GM12878 (cell line): ENCODE measurements around the gene NDUFA11. TPM values are rescaled to one million over a fixed set of nuclear protein-coding genes. Genes with fewer than 3 reads are reported as not detected.

Experiments
- ATAC-seq: fragments of 200-7000 bp; cut with Tn5 transposase; 3 replicates; pipeline ENCODE4 v1.9.1; 2020; ENCODE audit warnings: mild to moderate bottlenecking, moderate library complexity
- BruUV-seq: library from RNA; stranded (reverse); fragments of 400-500 nt; replicated peaks from 2 replicates; lab custom pipeline; 2021; lab: Mats Ljungman, UMichigan
- CTCF ChIA-PET: fragments of 300-600 bp; sonication (Branson Sonifier 250); formaldehyde crosslinking; extraction: SDS; loops from one replicate; lab custom pipeline; 2021; ENCODE audit warnings: inconsistent platforms; lab: Yijun Ruan, JAX
- POLR2A ChIA-PET: fragments of 350-600 bp; formaldehyde crosslinking; extraction: SDS; loops from one replicate; lab custom pipeline; 2021; ENCODE audit warnings: inconsistent platforms; lab: Charles Lee
- RAD21 ChIA-PET: fragments of 300-600 bp; sonication (Branson Sonifier 250); formaldehyde crosslinking; loops from one replicate; lab custom pipeline; 2023; ENCODE audit warnings: antibody characterized with exemption; ENCODE audit not compliant: unreplicated experiment; lab: Charles Lee
- SMC1A ChIA-PET: fragments of 300-600 bp; sonication (Branson Sonifier 250); formaldehyde crosslinking; loops from one replicate; lab custom pipeline; 2023; ENCODE audit not compliant: unreplicated experiment, uncharacterized antibody; lab: Charles Lee
- DNase-seq: peaks from one replicate; pipeline ENCODE4 v3.0.0-alpha.2; 2011; ENCODE audit warnings: low read depth, low spot score
- FAIRE-seq: peaks from 3 replicates; lab custom pipeline; 2011; peaks lifted over from hg19 to GRCh38; lab: Jason Lieb, UNC
- H2AFZ ChIP-seq: 2 replicates; pipeline ENCODE4 v1.6.0; 2011; ENCODE audit warnings: low read depth, low read length, control low read depth; ENCODE audit not compliant: control insufficient read depth
- H3K27ac ChIP-seq: 2 replicates; pipeline ENCODE4 v1.5.1; 2011; ENCODE audit warnings: control low read depth; ENCODE audit not compliant: control insufficient read depth, insufficient read depth
- H3K27me3 ChIP-seq, 2 experiments: replicated peaks in 1 of 2; 2 replicates each; pipeline versions ENCODE4 v1.6.0 to v1.6.1; 2011; ENCODE audit warnings: low read length in 1 of 2; ENCODE audit not compliant: control insufficient read depth in 2 of 2, insufficient read depth in 2 of 2
- H3K36me3 ChIP-seq, 2 experiments: 2 replicates each; pipeline ENCODE4 v1.5.1; 2011; ENCODE audit warnings: low read length in 1 of 2; ENCODE audit not compliant: control insufficient read depth in 2 of 2, insufficient read depth in 2 of 2
- H3K4me1 ChIP-seq: 2 replicates; pipeline ENCODE4 v1.6.1; 2011; ENCODE audit warnings: mild to moderate bottlenecking, low read length, moderate library complexity, mixed read lengths; ENCODE audit not compliant: control insufficient read depth, insufficient read depth
- H3K4me2 ChIP-seq: 2 replicates; pipeline ENCODE4 v1.6.0; 2011; ENCODE audit warnings: control low read depth; ENCODE audit not compliant: control insufficient read depth, insufficient read depth
- H3K4me3 ChIP-seq: fragments of 200-600 bp; sonication (generic); 2 replicates; pipeline ENCODE4 v1.5.1; 2016
- H3K79me2 ChIP-seq: 2 replicates; pipeline ENCODE4 v1.6.0; 2011; ENCODE audit warnings: low read length; ENCODE audit not compliant: control insufficient read depth, insufficient read depth
- H3K9ac ChIP-seq: 2 replicates; pipeline ENCODE4 v1.8.0; 2011; ENCODE audit warnings: low read length, control low read depth, mixed read lengths; ENCODE audit not compliant: control insufficient read depth, insufficient read depth
- H3K9me3 ChIP-seq: replicated peaks from 3 replicates; pipeline ENCODE4 v1.5.1; 2011; ENCODE audit warnings: mild to moderate bottlenecking, low read length; ENCODE audit not compliant: control insufficient read depth, insufficient read depth
- H4K20me1 ChIP-seq: 2 replicates; pipeline ENCODE4 v1.6.0; 2011; ENCODE audit not compliant: control insufficient read depth, insufficient read depth
- CBFB ChIP-seq: IDR thresholded peaks from 2 replicates; pipeline ENCODE4 v1.6.1; 2016; ENCODE audit warnings: antibody characterized with exemption, low read depth
- CEBPB ChIP-seq, 2 experiments: fragments of 150-350 bp in 1 of 2; IDR thresholded peaks; 2 replicates each; pipeline ENCODE4 v1.6.1; 2012 to 2014; ENCODE audit warnings: low read depth in 2 of 2, low read length in 2 of 2, borderline replicate concordance in 1 of 2, inconsistent platforms in 1 of 2
- FOXM1 ChIP-seq: IDR thresholded peaks from 2 replicates; pipeline ENCODE4 v1.6.1; 2012; ENCODE audit warnings: low read depth, mild to moderate bottlenecking, inconsistent platforms, low read length, moderate library complexity
- IKZF1 ChIP-seq: fragments of 450-650 bp; conservative IDR thresholded peaks from 2 replicates; pipeline ENCODE4 v1.6.1; 2017; ENCODE audit warnings: antibody characterized with exemption, mild to moderate bottlenecking
- JUNB ChIP-seq: IDR thresholded peaks from 2 replicates; pipeline ENCODE4 v1.6.1; 2016; ENCODE audit warnings: antibody characterized with exemption, mild to moderate bottlenecking
- NR2C2 ChIP-seq: IDR thresholded peaks from 2 replicates; pipeline ENCODE4 v1.6.1; 2011; ENCODE audit warnings: borderline replicate concordance, low read depth; ENCODE audit not compliant: control insufficient read depth, insufficient read length
- POLR2A ChIP-seq: IDR thresholded peaks from 2 replicates; pipeline ENCODE4 v1.6.1; 2011; ENCODE audit warnings: low read depth, mild to moderate bottlenecking, low read length
- RUNX3 ChIP-seq: IDR thresholded peaks from 2 replicates; pipeline ENCODE4 v1.6.1; 2012; ENCODE audit warnings: low read length, inconsistent platforms
- WGBS: methylation state at CpG from one replicate; pipeline ENCODE4 v1.1.6; 2016; ENCODE audit warnings: low lambda C conversion rate; ENCODE audit not compliant: insufficient replicate concordance, insufficient coverage; ENCODE audit errors: missing lambda C conversion rate; 5-methylcytosine and 5-hydroxymethylcytosine counted together
- in situ Hi-C: fragments of 300-500 bp; cut with MboI; formaldehyde crosslinking; loops from 9 replicates; pipeline ENCODE4 v1.14.3; 2018; ENCODE audit warnings: mixed read lengths
- intact Hi-C: fragments of 100-400 bp; cut with micrococcal nuclease; formaldehyde crosslinking; loops from one replicate; pipeline ENCODE4 v1.14.2; 2022; ENCODE audit not compliant: unreplicated experiment
- polyA plus RNA-seq, 11 experiments: library from polyadenylated mRNA; depleted of rRNA in 4 of 11; unstranded in 6 of 11; stranded (reverse) in 5 of 11; fragments of >200 nt; fragmentation: Nextera tagmentation in 4 of 11; fragmentation: Illumina TruSeq in 1 of 11; extraction: Ambion mirVana in 4 of 11; extraction: Trizol in 1 of 11; gene quantifications; 1 replicate in 1 of 11; 2 replicates in 10 of 11; pipeline versions ENCODE4 v1.2.1 to v1.2.3, GENCODE V29; 2011 to 2016; ENCODE audit warnings: inconsistent platforms in 2 of 11, missing spikeins in 2 of 11, low read depth in 1 of 11
- total RNA-seq, 4 experiments: library from RNA; depleted of rRNA in 3 of 4; stranded (reverse); fragments of >200 nt in 3 of 4; fragmentation: Illumina TruSeq in 1 of 4; extraction: Trizol in 1 of 4; gene quantifications; 2 replicates each; pipeline versions ENCODE4 v1.2.1 to v1.2.3, GENCODE V29; 2013 to 2021
- TF ChIP-seq, protein P1 (sequence below): IDR thresholded peaks from 2 replicates; pipeline ENCODE4 v1.6.1; 2012; ENCODE audit warnings: low read length, inconsistent platforms
- TF ChIP-seq, protein P2 (sequence below): IDR thresholded peaks from 2 replicates; pipeline ENCODE4 v1.6.1; 2012; ENCODE audit warnings: low read depth, low read length, improper control_type of control experiment

The NDUFA11 gene
- total and polyA plus RNA-seq, 10 of the 15 experiments (the other 5 are each of a cell fraction or from before 2014, with no cell fraction given) = 108 to 600 (median 289) TPM

- in situ Hi-C loops = no loop called here
- 41% methylated on average over 4 of the region's 4 CpGs for WGBS
- Histone ChIP-seq H3K79me2 (no peaks in the 10 kb centered on the region), H3K4me1 (no peaks in the 10 kb centered on the region), H3K27me3 (no peaks in the 10 kb centered on the region), H3K9ac (no peak overlapping the region), H3K4me3 (no peak overlapping the region), H3K4me2 (no peak overlapping the region), H3K27ac (no peak overlapping the region), H2AFZ (no peak overlapping the region), H3K36me3 (peaks cover under 1 to 10% of the 10 kb centered on the region in 2 experiments; a peak in 3 of 4 replicates), H3K9me3 (no peaks in the 10 kb centered on the region), H4K20me1 (peaks cover 3% of the 10 kb centered on the region; the same call in 1 of the 2 replicates)
- intact Hi-C loops = no loop called here
- ChIA-PET CTCF (interaction anchor here (1.3 to 1.7 kb wide), 3 partner anchors 76 to 118 kb away, joined by 4 to 6 read pairs (median 5); partner anchors contain the start of gene NRTN), RAD21 (interaction anchor here (0.6 kb wide), 1 partner anchor 13 kb away, joined by 3 read pairs; the partner anchor contains the start of gene VMAC), POLR2A (no interaction called here), SMC1A (no interaction called here)
- no TSS peak for BruUV-seq
- ATAC-seq (no peak), FAIRE-seq (no peak), DNase-seq (no peak)
- TF ChIP-seq, protein P1, sequence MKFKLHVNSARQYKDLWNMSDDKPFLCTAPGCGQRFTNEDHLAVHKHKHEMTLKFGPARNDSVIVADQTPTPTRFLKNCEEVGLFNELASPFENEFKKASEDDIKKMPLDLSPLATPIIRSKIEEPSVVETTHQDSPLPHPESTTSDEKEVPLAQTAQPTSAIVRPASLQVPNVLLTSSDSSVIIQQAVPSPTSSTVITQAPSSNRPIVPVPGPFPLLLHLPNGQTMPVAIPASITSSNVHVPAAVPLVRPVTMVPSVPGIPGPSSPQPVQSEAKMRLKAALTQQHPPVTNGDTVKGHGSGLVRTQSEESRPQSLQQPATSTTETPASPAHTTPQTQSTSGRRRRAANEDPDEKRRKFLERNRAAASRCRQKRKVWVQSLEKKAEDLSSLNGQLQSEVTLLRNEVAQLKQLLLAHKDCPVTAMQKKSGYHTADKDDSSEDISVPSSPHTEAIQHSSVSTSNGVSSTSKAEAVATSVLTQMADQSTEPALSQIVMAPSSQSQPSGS = 0 out of 2 replicates have a peak, but pooled peaks have one; percentile 48
- 0 out of 2 replicates have a peak, but pooled peaks have one; percentile 25 for TF ChIP-seq FOXM1
- no peak for TF ChIP-seq NR2C2
Observed at GRCh38 chr19:5891572-5891937, 12.0 kb downstream of the NDUFA11 start.

DNA sequence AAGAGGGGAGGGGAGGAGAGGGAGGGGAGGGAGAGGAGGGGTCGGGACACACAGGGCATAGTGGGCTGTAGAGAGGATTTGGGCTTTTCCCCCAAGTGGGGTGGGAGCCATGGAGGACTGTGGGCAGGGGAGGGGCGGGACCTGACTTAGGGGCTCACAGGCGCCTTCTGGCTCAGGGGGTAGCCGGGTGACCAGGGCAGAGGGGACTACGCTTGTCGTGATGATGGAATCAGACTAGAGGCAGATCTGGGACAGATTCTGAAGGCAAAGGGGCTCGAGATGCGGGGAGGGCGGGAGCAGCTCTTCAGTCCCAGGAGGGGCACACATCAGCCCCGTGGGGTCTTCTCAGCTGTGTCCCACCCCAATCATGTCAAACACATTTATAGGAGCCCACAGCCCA lies 13.5 kb downstream of the NDUFA11 start:
- 21% methylated on average over 7 of the region's 10 CpGs for WGBS
- H3K36me3 ChIP-seq = peaks cover 0 to 3% of the 10 kb centered on the region in 2 experiments; a peak in 1 of 4 replicates
- no peaks in the 10 kb centered on the region for H3K27me3 ChIP-seq
- SMC1A ChIA-PET = interaction anchor here (0.7 kb wide), 1 partner anchor 86 kb away, joined by 3 read pairs; no protein-coding TSS in a partner anchor
- in situ Hi-C loops (no loop called here), intact Hi-C loops (no loop called here)
- H3K79me2 ChIP-seq = no peaks in the 10 kb centered on the region
- H3K9me3 ChIP-seq = no peaks in the 10 kb centered on the region
- no peak overlapping the region for H3K27ac ChIP-seq
- CTCF ChIA-PET = interaction anchor here (1.7 kb wide), 1 partner anchor 78 kb away, joined by 5 read pairs; no protein-coding TSS in a partner anchor
- BruUV-seq = no TSS peak
- H4K20me1 ChIP-seq = peaks cover 3% of the 10 kb centered on the region; the same call in 1 of the 2 replicates
- no peaks in the 10 kb centered on the region for H3K4me1 ChIP-seq
- no peak overlapping the region for H2AFZ ChIP-seq
- FAIRE-seq (no peak), ATAC-seq (no peak), DNase-seq (no peak)
- POLR2A ChIA-PET = no interaction called here
- H3K9ac ChIP-seq = no peak overlapping the region
- no peak overlapping the region for H3K4me2 ChIP-seq
- H3K4me3 ChIP-seq = no peak overlapping the region
- TF ChIP-seq POLR2A (peak; percentile 45; the same call in 1 of the 2 replicates), RUNX3 (no peak), CBFB (no peak), JUNB (no peak), IKZF1 (no peak), NR2C2 (no peak), CEBPB (IDR thresholded peaks at IDR 0.05; ENCODE audit: borderline replicate concordance in 1 of 2, low read depth in 2 of 2, low read length in 2 of 2) (no peak)
- TF ChIP-seq, protein P2, sequence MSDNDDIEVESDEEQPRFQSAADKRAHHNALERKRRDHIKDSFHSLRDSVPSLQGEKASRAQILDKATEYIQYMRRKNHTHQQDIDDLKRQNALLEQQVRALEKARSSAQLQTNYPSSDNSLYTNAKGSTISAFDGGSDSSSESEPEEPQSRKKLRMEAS = no peak
- RAD21 ChIA-PET = no interaction called here
